Activated T-cell treated with anti-CD3 and anti-CD28 coated beads for 48 hours (primary cell): ENCODE data around the gene HMCES.
"Not testable (repeated sequence)": the region's sequence is repeated elsewhere in the genome, so short reads cannot be mapped to it uniquely, and the experiment has no call there.

ENCODE experiments used
- DNase-seq: peaks from one replicate; pipeline ENCODE4 v3.0.0-alpha.2; 2020; ENCODE audit warnings: low read depth

HMCES gene

GRCh38 chr3:129259612-129260477 lies 18.8 kb upstream of the HMCES start:
- DNase-seq = no peak

- no peak for DNase-seq
These were observed 18.1 kb upstream of the HMCES start for GRCh38 chr3:129260606-129261005.

GRCh38 chr3:129261894-129262293 lies 16.8 kb upstream of the HMCES start:
- DNase-seq = no peak

- DNase-seq = no peak
These were observed 15.3 kb upstream of the HMCES start for GRCh38 chr3:129263161-129263910.

- DNase-seq = not testable (repeated sequence)
These were observed 13.7 kb upstream of the HMCES start for GRCh38 chr3:129264994-129265393.

- DNase-seq = no peak
These were observed 12.0 kb upstream of the HMCES start for GRCh38 chr3:129266651-129267050.

GRCh38 chr3:129268396-129268795 lies 10.3 kb upstream of the HMCES start:
- DNase-seq = no peak

GRCh38 chr3:129271674-129272073 lies 7.0 kb upstream of the HMCES start:
- DNase-seq = no peak

GRCh38 chr3:129276385-129276784 lies 2.3 kb upstream of the HMCES start:
- peak; percentile 10 for DNase-seq

GRCh38 chr3:129277829-129278271 lies 820 bp upstream of the HMCES start:
- DNase-seq = no peak

GRCh38 chr3:129278966-129279906 lies 566 bp downstream of the HMCES start:
- DNase-seq = peak; percentile 46

GRCh38 chr3:129280183-129280582 lies 1.5 kb downstream of the HMCES start:
- DNase-seq = no peak

- DNase-seq = no peak
These were observed 3.1 kb downstream of the HMCES start for GRCh38 chr3:129281726-129282125.

- no peak for DNase-seq
These were observed 4.2 kb downstream of the HMCES start for GRCh38 chr3:129282727-129283327.

- no peak for DNase-seq
These were observed 7.4 kb downstream of the HMCES start for GRCh38 chr3:129286081-129286480.

GRCh38 chr3:129288446-129288845 lies 9.8 kb downstream of the HMCES start:
- DNase-seq = no peak

- no peak for DNase-seq
These were observed 10.7 kb downstream of the HMCES start for GRCh38 chr3:129289201-129289921.

- DNase-seq = no peak
These were observed 12.7 kb downstream of the HMCES start for GRCh38 chr3:129291236-129291886.

GRCh38 chr3:129295286-129295685 lies 16.6 kb downstream of the HMCES start:
- DNase-seq = no peak
